OCI-LY7 (cell line): Measurements from ENCODE around the gene KRT23. TPM values are rescaled to one million over a fixed set of nuclear protein-coding genes. Genes with fewer than 3 reads are reported as not detected.
A peak's percentile ranks its signal among the peaks of the same experiment; 100 is the strongest.

Experiments
- BruUV-seq: library from RNA; stranded (reverse); fragments of 400-500 nt; replicated peaks from 2 replicates; lab custom pipeline; 2021; lab: Mats Ljungman, UMichigan
- CTCF ChIA-PET: fragments of 300-600 bp; sonication (Branson Sonifier 250); formaldehyde crosslinking; loops from one replicate; lab custom pipeline; 2022; ENCODE audit warnings: antibody characterized with exemption; ENCODE audit not compliant: unreplicated experiment; lab: Charles Lee
- POLR2A ChIA-PET: fragments of 300-600 bp; sonication (Branson Sonifier 250); formaldehyde crosslinking; loops from one replicate; lab custom pipeline; 2022; ENCODE audit warnings: antibody characterized with exemption; lab: Charles Lee
- DNase-seq: peaks from one replicate; pipeline ENCODE4 v3.0.0-alpha.2; 2015; ENCODE audit warnings: low spot score
- H2AFZ ChIP-seq: fragments of 200-600 bp; sonication (generic), shearing (Covaris generic); 2 replicates; pipeline ENCODE4 v1.6.1; 2014; ENCODE audit warnings: mild to moderate bottlenecking, antibody characterized with exemption, low read length, moderate library complexity
- H3K27ac ChIP-seq: fragments of 200-600 bp; sonication (generic); 2 replicates; pipeline ENCODE4 v1.5.1; 2014; ENCODE audit warnings: mixed run types, low read depth, mild to moderate bottlenecking, moderate library complexity, low read length, inconsistent platforms; ENCODE audit not compliant: poor library complexity, severe bottlenecking
- H3K36me3 ChIP-seq: fragments of 200-600 bp; sonication (generic); 2 replicates; pipeline ENCODE4 v1.6.1; 2014; ENCODE audit warnings: mild to moderate bottlenecking, antibody characterized with exemption, low read length, moderate library complexity, mixed read lengths; ENCODE audit not compliant: insufficient read depth
- H3K4me1 ChIP-seq: fragments of 200-600 bp; sonication (generic); 2 replicates; pipeline ENCODE4 v1.5.1; 2014; ENCODE audit warnings: mild to moderate bottlenecking, low read length; ENCODE audit not compliant: insufficient read depth, poor library complexity, severe bottlenecking
- H3K4me2 ChIP-seq: fragments of 200-600 bp; sonication (generic); 2 replicates; pipeline ENCODE4 v1.6.1; 2014; ENCODE audit warnings: mild to moderate bottlenecking, low read length
- H3K4me3 ChIP-seq: fragments of 200-600 bp; sonication (generic); 2 replicates; pipeline ENCODE4 v1.5.1; 2014; ENCODE audit warnings: mild to moderate bottlenecking, low read depth, low read length; ENCODE audit not compliant: poor library complexity, severe bottlenecking
- H3K79me2 ChIP-seq: fragments of 200-600 bp; sonication (generic); 2 replicates; pipeline ENCODE4 v1.6.1; 2016; ENCODE audit warnings: low read depth, mild to moderate bottlenecking, low read length, moderate library complexity, mixed read lengths; ENCODE audit not compliant: insufficient read depth
- H3K9me2 ChIP-seq: fragments of 200-600 bp; sonication (generic); 2 replicates; pipeline ENCODE4 v1.6.1; 2016; ENCODE audit warnings: mild to moderate bottlenecking, low read length, mixed read lengths; ENCODE audit not compliant: insufficient read depth
- H3K9me3 ChIP-seq: fragments of 200-600 bp; sonication (generic); 2 replicates; pipeline ENCODE4 v1.6.1; 2014; ENCODE audit warnings: mild to moderate bottlenecking, mixed run types, low read length, mixed read lengths
- H4K20me1 ChIP-seq: fragments of 200-600 bp; sonication (generic); 2 replicates; pipeline ENCODE4 v1.6.1; 2014; ENCODE audit warnings: mild to moderate bottlenecking, antibody characterized with exemption, low read length, moderate library complexity, mixed read lengths; ENCODE audit not compliant: insufficient read depth
- EZH2phosphoT487 ChIP-seq: fragments of 200-600 bp; sonication (generic); IDR thresholded peaks from 2 replicates; pipeline ENCODE4 v1.6.1; 2018; ENCODE audit warnings: low read depth, borderline replicate concordance, mild to moderate bottlenecking, mixed run types, antibody characterized with exemption, low read length, moderate library complexity, mixed read lengths
- intact Hi-C: fragments of 100-400 bp; cut with micrococcal nuclease; formaldehyde crosslinking; loops from one replicate; pipeline ENCODE4 v1.10.0; 2022; ENCODE audit not compliant: unreplicated experiment
- total RNA-seq, 2 experiments: library from RNA; depleted of rRNA in 1 of 2; stranded (reverse); fragments of >200 nt in 1 of 2; shearing (Covaris generic) in 1 of 2; gene quantifications; 2 replicates each; pipeline ENCODE4 v1.2.3, GENCODE V29; 2014 to 2022
- TF ChIP-seq, protein P1 (sequence below): fragments of 200-600 bp; sonication (generic); conservative IDR thresholded peaks from 2 replicates; pipeline ENCODE4 v1.5.1; 2014; ENCODE audit warnings: mild to moderate bottlenecking, antibody characterized with exemption, low read length, moderate library complexity, mixed read lengths

The KRT23 gene
- total RNA-seq, 2 experiments from 2014 or later = not detected

DNA sequence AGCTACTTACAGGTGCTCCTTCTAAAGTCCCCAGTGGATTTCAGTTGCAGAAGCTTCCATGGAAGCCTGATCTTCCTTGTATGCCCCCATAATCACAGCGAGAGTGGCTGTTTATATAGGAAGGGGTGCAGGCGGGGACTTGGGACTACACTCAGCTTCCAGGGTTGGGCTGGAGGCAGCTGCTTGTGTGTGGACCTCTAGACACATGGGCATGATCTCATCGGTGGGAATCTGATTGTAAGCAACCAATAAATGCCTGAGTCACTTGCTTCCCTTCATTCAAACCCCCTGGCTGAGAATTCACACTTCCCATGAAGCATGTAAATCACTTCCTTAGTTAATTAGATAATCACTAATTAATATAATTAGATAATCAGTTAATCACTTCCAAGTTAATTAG lies 51.4 kb downstream of the KRT23 start:
- CTCF ChIA-PET = no interaction called here
- BruUV-seq = no TSS peak
- Histone ChIP-seq H3K79me2 (no peaks in the 10 kb centered on the region), H3K9me3 (no peaks in the 10 kb centered on the region), H3K9me2 (no peaks in the 10 kb centered on the region), H3K36me3 (no peaks in the 10 kb centered on the region), H3K27ac (no peak overlapping the region), H2AFZ (no peak overlapping the region), H3K4me3 (no peak overlapping the region), H4K20me1 (no peaks in the 10 kb centered on the region), H3K4me1 (no peaks in the 10 kb centered on the region), H3K4me2 (no peak overlapping the region)
- POLR2A ChIA-PET = no interaction called here
- intact Hi-C loops = no loop called here
- no peak for DNase-seq
- TF ChIP-seq, protein P1, sequence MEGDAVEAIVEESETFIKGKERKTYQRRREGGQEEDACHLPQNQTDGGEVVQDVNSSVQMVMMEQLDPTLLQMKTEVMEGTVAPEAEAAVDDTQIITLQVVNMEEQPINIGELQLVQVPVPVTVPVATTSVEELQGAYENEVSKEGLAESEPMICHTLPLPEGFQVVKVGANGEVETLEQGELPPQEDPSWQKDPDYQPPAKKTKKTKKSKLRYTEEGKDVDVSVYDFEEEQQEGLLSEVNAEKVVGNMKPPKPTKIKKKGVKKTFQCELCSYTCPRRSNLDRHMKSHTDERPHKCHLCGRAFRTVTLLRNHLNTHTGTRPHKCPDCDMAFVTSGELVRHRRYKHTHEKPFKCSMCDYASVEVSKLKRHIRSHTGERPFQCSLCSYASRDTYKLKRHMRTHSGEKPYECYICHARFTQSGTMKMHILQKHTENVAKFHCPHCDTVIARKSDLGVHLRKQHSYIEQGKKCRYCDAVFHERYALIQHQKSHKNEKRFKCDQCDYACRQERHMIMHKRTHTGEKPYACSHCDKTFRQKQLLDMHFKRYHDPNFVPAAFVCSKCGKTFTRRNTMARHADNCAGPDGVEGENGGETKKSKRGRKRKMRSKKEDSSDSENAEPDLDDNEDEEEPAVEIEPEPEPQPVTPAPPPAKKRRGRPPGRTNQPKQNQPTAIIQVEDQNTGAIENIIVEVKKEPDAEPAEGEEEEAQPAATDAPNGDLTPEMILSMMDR = no peak
- no peak for TF ChIP-seq EZH2phosphoT487

DNA sequence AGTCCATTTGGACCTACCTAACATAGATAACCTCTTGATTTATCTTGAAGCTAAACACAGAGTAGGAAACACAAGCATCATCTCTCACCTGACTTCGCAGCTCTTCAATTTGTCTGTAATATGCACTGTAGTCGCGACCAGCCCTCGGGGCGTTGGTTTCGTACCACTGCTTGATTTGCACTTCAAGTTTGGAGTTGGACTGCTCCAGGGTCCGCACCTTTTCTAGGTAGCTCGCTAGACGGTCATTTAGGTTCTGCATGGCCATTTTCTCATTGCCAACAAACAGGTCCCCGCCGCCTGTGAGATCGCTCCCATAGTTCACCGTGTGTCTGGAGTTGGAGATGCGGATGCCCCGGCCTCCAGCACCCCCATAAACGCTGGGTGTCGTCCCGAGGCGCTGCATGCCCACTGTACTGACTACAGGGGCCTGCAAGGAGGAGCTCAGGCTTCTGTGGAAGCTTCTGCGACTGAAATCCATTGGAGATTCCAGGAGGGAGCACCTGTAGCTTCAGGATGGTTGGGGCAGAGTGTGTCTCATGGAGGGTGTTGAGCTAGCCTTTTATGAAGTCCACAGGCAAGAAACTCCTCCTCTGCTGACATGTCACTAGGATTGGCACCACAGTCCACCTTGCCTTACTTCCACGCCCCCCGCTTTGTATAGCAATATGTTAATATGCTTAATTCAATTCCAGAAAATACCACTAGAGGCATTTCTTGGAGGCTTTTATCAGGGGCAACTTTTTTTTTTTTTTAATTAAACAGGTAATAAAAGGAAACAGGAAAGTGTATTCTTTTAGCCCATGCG lies 52.5 kb downstream of the KRT23 start, which contains the start of gene KRT20:
Gene KRT20, minus strand, starts transcription at position 535 of the 805 bp plus-strand sequence. Its CDS starts 57 bp downstream, at position 478.
- H2AFZ ChIP-seq = no peak within 1 kb of the TSS
- no peaks in the 10 kb centered on the region for H3K4me1 ChIP-seq
- no peaks in the 10 kb centered on the region for H3K36me3 ChIP-seq
- no peaks in the 10 kb centered on the region for H3K9me3 ChIP-seq
- H4K20me1 ChIP-seq = no peaks in the 10 kb centered on the region
- no peak within 1 kb of the TSS for H3K4me3 ChIP-seq
- no peaks in the 10 kb centered on the region for H3K9me2 ChIP-seq
- DNase-seq = peak; percentile 9
- TF ChIP-seq EZH2phosphoT487 = no peak
- TF ChIP-seq, protein P1 = peak; percentile 56
- ChIA-PET POLR2A (no interaction called here), CTCF (no interaction called here)
- no peak within 1 kb of the TSS for H3K27ac ChIP-seq
- H3K4me2 ChIP-seq = no peak within 1 kb of the TSS
- no TSS peak for BruUV-seq
- intact Hi-C loops = no loop called here
- no peaks in the 10 kb centered on the region for H3K79me2 ChIP-seq

DNA sequence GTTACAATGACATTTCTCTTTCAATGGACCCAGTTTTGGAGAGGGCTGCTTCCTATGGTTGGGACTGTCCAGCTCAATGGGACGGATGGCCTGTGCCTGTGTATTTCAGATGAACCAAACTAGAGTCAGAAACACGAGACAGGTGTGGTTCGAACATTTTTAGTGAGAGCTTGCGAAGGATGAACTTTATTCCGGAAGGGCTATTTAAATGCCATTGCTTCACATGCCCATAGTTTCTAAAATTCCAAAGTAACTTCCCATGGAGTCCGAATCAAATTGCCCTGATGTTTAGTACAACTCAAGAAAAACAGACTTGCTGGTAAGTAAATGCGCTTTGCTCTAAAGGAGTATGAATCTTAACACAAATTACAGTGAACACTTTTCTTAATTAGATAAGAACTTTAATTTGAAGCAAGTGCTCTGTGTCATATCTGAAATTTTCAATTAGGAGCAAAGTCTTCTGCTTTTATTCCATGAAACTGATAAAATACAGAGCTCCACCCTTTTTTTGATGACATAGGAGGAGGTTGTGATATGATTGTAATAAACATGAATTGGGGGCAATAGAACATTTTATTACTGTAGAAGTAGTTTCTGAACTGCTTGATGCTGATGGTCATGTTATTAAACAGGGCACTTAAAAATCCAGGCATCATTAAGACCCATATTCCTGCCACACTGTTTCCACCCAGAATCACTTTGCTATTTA lies 53.7 kb downstream of the KRT23 start:
- H3K4me3 ChIP-seq = no peak overlapping the region
- CTCF ChIA-PET = no interaction called here
- no peak overlapping the region for H3K27ac ChIP-seq
- TF ChIP-seq, protein P1 = no peak
- no peak for TF ChIP-seq EZH2phosphoT487
- H3K36me3 ChIP-seq = no peaks in the 10 kb centered on the region
- DNase-seq = no peak
- no peaks in the 10 kb centered on the region for H3K4me1 ChIP-seq
- no peak overlapping the region for H2AFZ ChIP-seq
- no peak overlapping the region for H3K4me2 ChIP-seq
- BruUV-seq = no TSS peak
- no peaks in the 10 kb centered on the region for H3K9me2 ChIP-seq
- POLR2A ChIA-PET = no interaction called here
- intact Hi-C loops = no loop called here
- no peaks in the 10 kb centered on the region for H4K20me1 ChIP-seq
- no peaks in the 10 kb centered on the region for H3K9me3 ChIP-seq
- H3K79me2 ChIP-seq = no peaks in the 10 kb centered on the region
